H9 (cell line): Measurements from ENCODE around the gene AATK. TPM values are rescaled to one million over a fixed set of nuclear protein-coding genes. Genes with fewer than 3 reads are reported as not detected.
A peak's percentile ranks its signal among the peaks of the same experiment; 100 is the strongest.

Experiments
- DNase-seq: peaks from one replicate; pipeline ENCODE4 v3.0.0-alpha.2; 2017
- H2AFZ ChIP-seq: one replicate; pipeline ENCODE4 v1.6.1; 2013; ENCODE audit warnings: mild to moderate bottlenecking, low read length, control low read depth, moderate library complexity
- H2AK5ac ChIP-seq: 2 replicates; pipeline ENCODE4 v1.6.1; 2013; ENCODE audit warnings: low read length, control low read depth, mixed read lengths; ENCODE audit not compliant: insufficient read length
- H2BK120ac ChIP-seq: one replicate; pipeline ENCODE4 v1.6.1; 2013; ENCODE audit warnings: low read depth, mild to moderate bottlenecking, low read length, control low read depth, inconsistent platforms; ENCODE audit not compliant: poor library complexity, severe bottlenecking
- H2BK12ac ChIP-seq: 2 replicates; pipeline ENCODE4 v1.6.1; 2013; ENCODE audit warnings: low read length, control low read depth, mixed read lengths, low read depth; ENCODE audit not compliant: insufficient read length
- H2BK15ac ChIP-seq: 2 replicates; pipeline ENCODE4 v1.6.1; 2013; ENCODE audit warnings: low read depth, low read length, control low read depth
- H2BK20ac ChIP-seq: one replicate; pipeline ENCODE4 v1.6.1; 2013; ENCODE audit warnings: low read depth, mild to moderate bottlenecking, low read length, control low read depth, inconsistent platforms; ENCODE audit not compliant: poor library complexity, severe bottlenecking
- H2BK5ac ChIP-seq: 2 replicates; pipeline ENCODE4 v1.6.1; 2013; ENCODE audit warnings: low read length, control low read depth, mixed read lengths; ENCODE audit not compliant: insufficient read length
- H3K14ac ChIP-seq: 2 replicates; pipeline ENCODE4 v1.6.1; 2013; ENCODE audit warnings: low read length, control low read depth; ENCODE audit not compliant: insufficient read depth
- H3K18ac ChIP-seq: 2 replicates; pipeline ENCODE4 v1.6.1; 2013; ENCODE audit warnings: low read depth, mild to moderate bottlenecking, mixed read lengths, low read length, control low read depth; ENCODE audit not compliant: insufficient read length
- H3K23ac ChIP-seq: 2 replicates; pipeline ENCODE4 v1.6.1; 2013; ENCODE audit warnings: low read length, control low read depth, mixed read lengths, low read depth; ENCODE audit not compliant: insufficient read length
- H3K23me2 ChIP-seq: 2 replicates; pipeline ENCODE4 v1.6.1; 2013; ENCODE audit warnings: low read depth, mild to moderate bottlenecking, mixed read lengths, low read length, control low read depth; ENCODE audit not compliant: insufficient read length, poor library complexity, severe bottlenecking
- H3K27ac ChIP-seq: 2 replicates; pipeline ENCODE4 v1.5.1; 2013; ENCODE audit warnings: low read length, control low read depth, mixed read lengths, low read depth; ENCODE audit not compliant: insufficient read length
- H3K27me3 ChIP-seq: 2 replicates; pipeline ENCODE4 v1.6.1; 2013; ENCODE audit warnings: low read length, control low read depth, inconsistent platforms; ENCODE audit not compliant: insufficient read depth
- H3K4ac ChIP-seq: 2 replicates; pipeline ENCODE4 v1.6.1; 2013; ENCODE audit warnings: low read depth, mild to moderate bottlenecking, control low read depth, inconsistent platforms, low read length, moderate library complexity
- H3K4me1 ChIP-seq: 2 replicates; pipeline ENCODE4 v1.6.1; 2013; ENCODE audit warnings: low read length, control low read depth, inconsistent platforms; ENCODE audit not compliant: insufficient read depth
- H3K4me2 ChIP-seq: 2 replicates; pipeline ENCODE4 v1.6.1; 2013; ENCODE audit warnings: low read length, control low read depth, mixed read lengths; ENCODE audit not compliant: insufficient read length, insufficient read depth
- H3K56ac ChIP-seq: 2 replicates; pipeline ENCODE4 v1.6.1; 2013; ENCODE audit warnings: low read depth, mild to moderate bottlenecking, mixed read lengths, low read length, control low read depth; ENCODE audit not compliant: insufficient read length
- H3K79me1 ChIP-seq: 2 replicates; pipeline ENCODE4 v1.6.1; 2013; ENCODE audit warnings: low read depth, mild to moderate bottlenecking, moderate library complexity, low read length, control low read depth, inconsistent platforms; ENCODE audit not compliant: insufficient read depth, poor library complexity, severe bottlenecking
- H3K79me2 ChIP-seq: 2 replicates; pipeline ENCODE4 v1.6.1; 2013; ENCODE audit warnings: low read length, control low read depth, inconsistent platforms; ENCODE audit not compliant: insufficient read depth
- H3K9ac ChIP-seq: 2 replicates; pipeline ENCODE4 v1.6.1; 2013; ENCODE audit warnings: low read length, control low read depth, mixed read lengths; ENCODE audit not compliant: insufficient read length; ENCODE audit errors: extremely low read depth
- H3K9me3 ChIP-seq: one replicate; pipeline ENCODE4 v1.6.1; 2013; ENCODE audit warnings: low read depth, low read length, inconsistent platforms; ENCODE audit not compliant: control insufficient read depth
- H3T11ph ChIP-seq: one replicate; pipeline ENCODE4 v1.6.1; 2013; ENCODE audit warnings: mild to moderate bottlenecking, low read length, control low read depth, inconsistent platforms
- H4K20me1 ChIP-seq: one replicate; pipeline ENCODE4 v1.6.1; 2013; ENCODE audit not compliant: control insufficient read depth, insufficient read length, insufficient read depth
- H4K5ac ChIP-seq: 2 replicates; pipeline ENCODE4 v1.6.1; 2013; ENCODE audit warnings: low read depth, mild to moderate bottlenecking, mixed read lengths, low read length, control low read depth; ENCODE audit not compliant: insufficient read length
- H4K8ac ChIP-seq: replicated peaks from 2 replicates; pipeline ENCODE4 v1.6.1; 2013; ENCODE audit warnings: low read length, control low read depth, mixed read lengths, low read depth; ENCODE audit not compliant: insufficient read length
- H4K91ac ChIP-seq: 2 replicates; pipeline ENCODE4 v1.6.1; 2013; ENCODE audit warnings: low read depth, mild to moderate bottlenecking, moderate library complexity, mixed read lengths, low read length, control low read depth; ENCODE audit not compliant: insufficient read length
- H3K27ac Mint-ChIP-seq, 3 experiments: 2 replicates in 2 of 3; 3 replicates in 1 of 3; pipeline ENCODE4 v1.8.0; 2020 to 2021; ENCODE audit warnings: mixed read lengths in 3 of 3, mild to moderate bottlenecking in 1 of 3, moderate library complexity in 1 of 3
- H3K27me3 Mint-ChIP-seq: 2 replicates; pipeline ENCODE4 v1.8.0; 2021; ENCODE audit warnings: low read depth, mild to moderate bottlenecking, moderate library complexity, mixed read lengths
- H3K36me3 Mint-ChIP-seq, 3 experiments: 2 replicates in 2 of 3; 3 replicates in 1 of 3; pipeline ENCODE4 v1.8.0; 2020 to 2021; ENCODE audit warnings: low read depth in 3 of 3, mixed read lengths in 3 of 3; ENCODE audit not compliant: insufficient read depth in 1 of 3
- H3K4me1 Mint-ChIP-seq, 2 experiments: 2 replicates each; pipeline ENCODE4 v1.8.0; 2020; ENCODE audit warnings: mixed read lengths in 2 of 2
- H3K4me3 Mint-ChIP-seq, 2 experiments: 2 replicates in 1 of 2; 3 replicates in 1 of 2; pipeline ENCODE4 v1.8.0; 2020 to 2021; ENCODE audit warnings: mild to moderate bottlenecking in 2 of 2, mixed read lengths in 2 of 2, moderate library complexity in 1 of 2
- H3K9me3 Mint-ChIP-seq, 2 experiments: 2 replicates in 1 of 2; 3 replicates in 1 of 2; pipeline ENCODE4 v1.8.0; 2020; ENCODE audit warnings: mild to moderate bottlenecking in 2 of 2, mixed read lengths in 2 of 2, moderate library complexity in 1 of 2
- CTCF ChIP-seq: fragments of 200-600 bp; sonication (generic); conservative IDR thresholded peaks from 3 replicates; pipeline ENCODE4 v1.8.0; 2021; ENCODE audit warnings: antibody characterized with exemption, mild to moderate bottlenecking
- WGBS: extraction: QIAGEN DNeasy Blood & Tissue Kit; methylation state at CpG from one replicate; pipeline ENCODE4 v1.1.7; 2013; ENCODE audit warnings: missing lambda C conversion rate, low lambda C conversion rate, mixed read lengths; ENCODE audit not compliant: insufficient read length; ENCODE audit errors: extremely low coverage; 5-methylcytosine and 5-hydroxymethylcytosine counted together
- total RNA-seq: library from RNA; stranded (reverse); gene quantifications from 2 replicates; pipeline ENCODE4 v1.2.1, GENCODE V29; 2021

AATK gene
- total RNA-seq, 1 experiment from 2014 or later = 2.4 TPM

GRCh38 chr17:81094509-81095382 is 71.3 kb downstream of the AATK start:
- H3K4me1 Mint-ChIP-seq = peaks cover 36 to 45% of the 10 kb centered on the region in 2 experiments
- H3K36me3 Mint-ChIP-seq = no peaks in the 10 kb centered on the region; a peak in 1 of 7 replicates
- Histone ChIP-seq H4K20me1 (no peaks in the 10 kb centered on the region), H3K4ac (no peak overlapping the region; the same call in 1 of the 2 replicates), H2BK5ac (no peak overlapping the region), H3K4me1 (no peaks in the 10 kb centered on the region; the same call in 1 of the 2 replicates), H3K18ac (peak overlapping the region; percentile 64), H3K27ac (no peak overlapping the region), H3K4me2 (no peak overlapping the region), H3K14ac (peak overlapping the region; percentile 83), H2BK15ac (no peak overlapping the region), H3T11ph (no peak overlapping the region), H3K56ac (no peak overlapping the region), H3K9me3 (no peaks in the 10 kb centered on the region), H4K5ac (no peak overlapping the region), H2AFZ (no peak overlapping the region), H3K79me2 (no peaks in the 10 kb centered on the region), H3K9ac (no peak overlapping the region), H2AK5ac (no peak overlapping the region), H3K27me3 (no peaks in the 10 kb centered on the region), H2BK120ac (no peak overlapping the region), H4K91ac (no peak overlapping the region), H3K79me1 (no peaks in the 10 kb centered on the region), H3K23me2 (no peaks in the 10 kb centered on the region), H2BK12ac (no peak overlapping the region), H4K8ac (no peak overlapping the region), H3K23ac (no peak overlapping the region), H2BK20ac (no peak overlapping the region)
- H3K4me3 Mint-ChIP-seq = no peak overlapping the region
- no peaks in the 10 kb centered on the region; a peak in 1 of 5 replicates for H3K9me3 Mint-ChIP-seq
- peaks cover 3% of the 10 kb centered on the region; the same call in 1 of the 2 replicates for H3K27me3 Mint-ChIP-seq
- H3K27ac Mint-ChIP-seq = peak overlapping the region; percentile 34 to 94 (median 77); a peak in 5 of 7 replicates
- no CpG with 5 or more reads among the region's 33 CpGs for WGBS
- TF ChIP-seq CTCF = 0 out of 3 replicates have a peak, but pooled peaks have one; percentile 11
- peak; percentile 86 for DNase-seq
